Measurements from ENCODE around the gene STK17B.

GRCh38 chr2:196166876-196167275 is 4.5 kb downstream of the STK17B start:
- TF ChIP-seq CTCF (conservative IDR thresholded peaks at IDR 0.05; ENCODE audit: low read depth in 2 of 2), result no peak
- no peak for TF ChIP-seq CREB1 (CRISPR knock-in tag; IDR thresholded peaks at IDR 0.05; ENCODE audit: low read depth)
- TF ChIP-seq, protein P1, sequence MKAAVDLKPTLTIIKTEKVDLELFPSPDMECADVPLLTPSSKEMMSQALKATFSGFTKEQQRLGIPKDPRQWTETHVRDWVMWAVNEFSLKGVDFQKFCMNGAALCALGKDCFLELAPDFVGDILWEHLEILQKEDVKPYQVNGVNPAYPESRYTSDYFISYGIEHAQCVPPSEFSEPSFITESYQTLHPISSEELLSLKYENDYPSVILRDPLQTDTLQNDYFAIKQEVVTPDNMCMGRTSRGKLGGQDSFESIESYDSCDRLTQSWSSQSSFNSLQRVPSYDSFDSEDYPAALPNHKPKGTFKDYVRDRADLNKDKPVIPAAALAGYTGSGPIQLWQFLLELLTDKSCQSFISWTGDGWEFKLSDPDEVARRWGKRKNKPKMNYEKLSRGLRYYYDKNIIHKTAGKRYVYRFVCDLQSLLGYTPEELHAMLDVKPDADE (IDR thresholded peaks at IDR 0.05), result no peak
- TF ChIP-seq EZH2 (IDR thresholded peaks at IDR 0.05; ENCODE audit: low read depth, unreplicated experiment), result no peak
- no peak for TF ChIP-seq POLR2AphosphoS5 (IDR thresholded peaks at IDR 0.05; ENCODE audit: low read depth)
- TF ChIP-seq REST (IDR thresholded peaks at IDR 0.05; ENCODE audit: unreplicated experiment), result no peak
- no peak for TF ChIP-seq JUNB (IDR thresholded peaks at IDR 0.05; ENCODE audit: unreplicated experiment)
- TF ChIP-seq EZH2phosphoT487 (IDR thresholded peaks at IDR 0.05; ENCODE audit: unreplicated experiment), result no peak
- TF ChIP-seq STAT1 (IDR thresholded peaks at IDR 0.05; ENCODE audit: unreplicated experiment), result no peak
- TF ChIP-seq ZNF331 (CRISPR knock-in tag; IDR thresholded peaks at IDR 0.05; ENCODE audit: low read depth), result no peak

All from GM23338 (cell line).